ENCODE measurements around the gene AREL1. TPM values are rescaled to one million over a fixed set of nuclear protein-coding genes. Genes with fewer than 3 reads are reported as not detected.

AREL1 gene
- total RNA-seq, 1 experiment from 2014 or later = 45.9 TPM

DNA sequence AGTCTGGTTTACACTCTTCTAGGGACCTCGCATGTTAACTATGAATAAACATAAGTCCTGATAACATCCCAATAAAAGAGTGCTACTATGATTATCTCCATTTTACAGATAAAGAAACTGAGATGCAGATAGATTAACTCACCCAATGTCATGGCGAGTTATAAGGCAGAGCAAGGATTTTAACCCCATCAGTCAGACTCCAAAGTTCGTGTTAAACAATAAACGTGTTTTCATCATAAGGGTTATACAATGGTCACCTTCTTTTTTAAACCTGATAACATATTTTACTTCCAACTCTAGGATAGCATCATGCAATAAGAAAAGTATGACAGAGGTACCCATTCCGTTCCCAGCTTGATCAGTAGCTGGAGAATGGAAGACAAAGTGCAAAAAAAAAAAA, 1.2 kb downstream of the AREL1 start (continued):
- TF ChIP-seq ELF1 (IDR thresholded peaks at IDR 0.05; ENCODE audit: borderline replicate concordance, low read depth) (no peak), JUND (IDR thresholded peaks at IDR 0.05) (no peak)

DNA sequence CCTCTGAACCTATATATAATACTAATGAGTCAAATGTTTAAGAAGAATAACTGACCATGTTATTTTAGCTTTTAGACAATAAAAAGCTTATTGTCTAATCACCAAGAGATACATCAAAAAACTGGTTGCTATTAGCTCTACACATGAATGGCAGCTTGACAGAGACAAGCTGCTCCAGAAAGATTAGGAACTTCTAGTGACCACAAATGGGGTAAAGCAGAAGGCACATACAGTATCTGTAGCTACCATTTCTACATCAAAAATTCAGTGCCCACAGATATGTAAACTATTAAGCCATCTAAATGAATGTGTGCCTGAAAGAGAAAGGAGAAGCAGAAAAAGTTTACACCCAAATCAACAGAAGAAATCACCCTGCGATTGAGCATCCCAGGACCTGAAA, 2.4 kb downstream of the AREL1 start:
- ATAC-seq (no peak), DNase-seq (ENCODE audit: low read depth, low spot score) (no peak)
- H2AFZ ChIP-seq (ENCODE audit: low read depth, low read length, poor library complexity, severe bottlenecking) = no peak overlapping the region
- intact Hi-C loops (cut with micrococcal nuclease) = loop anchor here (5.0 kb wide), 1 partner anchor 93 kb away; no protein-coding TSS in a partner anchor
- no peaks in the 10 kb centered on the region for H3K9me2 ChIP-seq (ENCODE audit: insufficient read depth)
- peaks cover 88% of the 10 kb centered on the region for H3K79me2 ChIP-seq (ENCODE audit: insufficient read depth, low read length)
- no peak overlapping the region for H3K4me2 ChIP-seq (ENCODE audit: low read length)
- RAD21 ChIA-PET (ENCODE audit: low non-redundant PET in 1 of 2, low total read pairs in 2 of 2, uncharacterized antibody in 2 of 2, unreplicated experiment in 2 of 2) = no interaction called here
- CTCF ChIA-PET = no interaction called here
- no peak overlapping the region for H3K9ac ChIP-seq (ENCODE audit: low read length)
- H3K36me3 ChIP-seq (ENCODE audit: control insufficient read depth in 1 of 2, insufficient read depth in 2 of 2, low read length in 2 of 2) = peaks cover 0 to 6% of the 10 kb centered on the region in 2 experiments; a peak in 2 of 4 replicates
- H3K27ac ChIP-seq (ENCODE audit: low read depth, low read length) = no peak overlapping the region
- H4K20me1 ChIP-seq (ENCODE audit: insufficient read depth) = no peaks in the 10 kb centered on the region
- POLR2A ChIA-PET = no interaction called here
- H3K27me3 ChIP-seq (ENCODE audit: insufficient read depth, low read length) = no peaks in the 10 kb centered on the region
- no peak overlapping the region for H3K4me3 ChIP-seq (replicated peaks in 1 of 2; ENCODE audit: low read depth in 1 of 2, low read length in 2 of 2)
- H3K4me1 ChIP-seq (ENCODE audit: control insufficient read depth in 1 of 2, insufficient read depth in 2 of 2, low read length in 2 of 2) = peaks cover 5 to 14% of the 10 kb centered on the region in 2 experiments; a peak in 3 of 4 replicates
- BruUV-seq (replicated peaks) = no TSS peak
- no peaks in the 10 kb centered on the region for H3K9me3 ChIP-seq (ENCODE audit: control insufficient read depth in 1 of 2, insufficient read depth in 1 of 2, low read depth in 1 of 2, low read length in 2 of 2)
- TF ChIP-seq POLR2A (IDR thresholded peaks at IDR 0.05; ENCODE audit: borderline replicate concordance, extremely low read depth, insufficient read depth, insufficient read length) = no peak
- no peak for TF ChIP-seq EGR1 (IDR thresholded peaks at IDR 0.05; ENCODE audit: low read depth)
- no peak for TF ChIP-seq ELF1 (IDR thresholded peaks at IDR 0.05; ENCODE audit: borderline replicate concordance, low read depth)
- TF ChIP-seq, protein P1, sequence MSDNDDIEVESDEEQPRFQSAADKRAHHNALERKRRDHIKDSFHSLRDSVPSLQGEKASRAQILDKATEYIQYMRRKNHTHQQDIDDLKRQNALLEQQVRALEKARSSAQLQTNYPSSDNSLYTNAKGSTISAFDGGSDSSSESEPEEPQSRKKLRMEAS (IDR thresholded peaks at IDR 0.05) = no peak
- no peak for TF ChIP-seq YY1 (IDR thresholded peaks at IDR 0.05; ENCODE audit: extremely low read depth, insufficient replicate concordance, low read depth, low read length)
- no peak for TF ChIP-seq TCF7L2 (IDR thresholded peaks at IDR 0.05; ENCODE audit: borderline replicate concordance, extremely low read depth, insufficient read depth, insufficient read length)
- TF ChIP-seq EZH2phosphoT487 (IDR thresholded peaks at IDR 0.05; ENCODE audit: borderline replicate concordance) = no peak
- TF ChIP-seq SIN3A (IDR thresholded peaks at IDR 0.05; ENCODE audit: low read depth) = no peak
- TF ChIP-seq, protein P2, sequence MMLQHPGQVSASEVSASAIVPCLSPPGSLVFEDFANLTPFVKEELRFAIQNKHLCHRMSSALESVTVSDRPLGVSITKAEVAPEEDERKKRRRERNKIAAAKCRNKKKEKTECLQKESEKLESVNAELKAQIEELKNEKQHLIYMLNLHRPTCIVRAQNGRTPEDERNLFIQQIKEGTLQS (IDR thresholded peaks at IDR 0.05) = no peak
- no peak for TF ChIP-seq CEBPB (IDR thresholded peaks at IDR 0.05; ENCODE audit: low read depth)
- TF ChIP-seq RAD21 (IDR thresholded peaks at IDR 0.05; ENCODE audit: low read depth) = no peak
- TF ChIP-seq, protein P3, sequence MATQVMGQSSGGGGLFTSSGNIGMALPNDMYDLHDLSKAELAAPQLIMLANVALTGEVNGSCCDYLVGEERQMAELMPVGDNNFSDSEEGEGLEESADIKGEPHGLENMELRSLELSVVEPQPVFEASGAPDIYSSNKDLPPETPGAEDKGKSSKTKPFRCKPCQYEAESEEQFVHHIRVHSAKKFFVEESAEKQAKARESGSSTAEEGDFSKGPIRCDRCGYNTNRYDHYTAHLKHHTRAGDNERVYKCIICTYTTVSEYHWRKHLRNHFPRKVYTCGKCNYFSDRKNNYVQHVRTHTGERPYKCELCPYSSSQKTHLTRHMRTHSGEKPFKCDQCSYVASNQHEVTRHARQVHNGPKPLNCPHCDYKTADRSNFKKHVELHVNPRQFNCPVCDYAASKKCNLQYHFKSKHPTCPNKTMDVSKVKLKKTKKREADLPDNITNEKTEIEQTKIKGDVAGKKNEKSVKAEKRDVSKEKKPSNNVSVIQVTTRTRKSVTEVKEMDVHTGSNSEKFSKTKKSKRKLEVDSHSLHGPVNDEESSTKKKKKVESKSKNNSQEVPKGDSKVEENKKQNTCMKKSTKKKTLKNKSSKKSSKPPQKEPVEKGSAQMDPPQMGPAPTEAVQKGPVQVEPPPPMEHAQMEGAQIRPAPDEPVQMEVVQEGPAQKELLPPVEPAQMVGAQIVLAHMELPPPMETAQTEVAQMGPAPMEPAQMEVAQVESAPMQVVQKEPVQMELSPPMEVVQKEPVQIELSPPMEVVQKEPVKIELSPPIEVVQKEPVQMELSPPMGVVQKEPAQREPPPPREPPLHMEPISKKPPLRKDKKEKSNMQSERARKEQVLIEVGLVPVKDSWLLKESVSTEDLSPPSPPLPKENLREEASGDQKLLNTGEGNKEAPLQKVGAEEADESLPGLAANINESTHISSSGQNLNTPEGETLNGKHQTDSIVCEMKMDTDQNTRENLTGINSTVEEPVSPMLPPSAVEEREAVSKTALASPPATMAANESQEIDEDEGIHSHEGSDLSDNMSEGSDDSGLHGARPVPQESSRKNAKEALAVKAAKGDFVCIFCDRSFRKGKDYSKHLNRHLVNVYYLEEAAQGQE (IDR thresholded peaks at IDR 0.05; ENCODE audit: low read depth) = no peak
- TF ChIP-seq, protein P4, sequence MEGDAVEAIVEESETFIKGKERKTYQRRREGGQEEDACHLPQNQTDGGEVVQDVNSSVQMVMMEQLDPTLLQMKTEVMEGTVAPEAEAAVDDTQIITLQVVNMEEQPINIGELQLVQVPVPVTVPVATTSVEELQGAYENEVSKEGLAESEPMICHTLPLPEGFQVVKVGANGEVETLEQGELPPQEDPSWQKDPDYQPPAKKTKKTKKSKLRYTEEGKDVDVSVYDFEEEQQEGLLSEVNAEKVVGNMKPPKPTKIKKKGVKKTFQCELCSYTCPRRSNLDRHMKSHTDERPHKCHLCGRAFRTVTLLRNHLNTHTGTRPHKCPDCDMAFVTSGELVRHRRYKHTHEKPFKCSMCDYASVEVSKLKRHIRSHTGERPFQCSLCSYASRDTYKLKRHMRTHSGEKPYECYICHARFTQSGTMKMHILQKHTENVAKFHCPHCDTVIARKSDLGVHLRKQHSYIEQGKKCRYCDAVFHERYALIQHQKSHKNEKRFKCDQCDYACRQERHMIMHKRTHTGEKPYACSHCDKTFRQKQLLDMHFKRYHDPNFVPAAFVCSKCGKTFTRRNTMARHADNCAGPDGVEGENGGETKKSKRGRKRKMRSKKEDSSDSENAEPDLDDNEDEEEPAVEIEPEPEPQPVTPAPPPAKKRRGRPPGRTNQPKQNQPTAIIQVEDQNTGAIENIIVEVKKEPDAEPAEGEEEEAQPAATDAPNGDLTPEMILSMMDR (IDR thresholded peaks at IDR 0.05 in 2 of 3, conservative IDR thresholded peaks at IDR 0.05 in 1 of 3; ENCODE audit: borderline replicate concordance in 1 of 3, insufficient read depth in 1 of 3, low read depth in 2 of 3, low read length in 2 of 3) = no peak
- TF ChIP-seq FOSL1 (IDR thresholded peaks at IDR 0.05; ENCODE audit: low read depth) = no peak
- TF ChIP-seq EZH2 (IDR thresholded peaks at IDR 0.05) = no peak
- no peak for TF ChIP-seq ZBTB33 (IDR thresholded peaks at IDR 0.05; ENCODE audit: extremely low read depth, insufficient replicate concordance, low read length)
- no peak for TF ChIP-seq POLR2AphosphoS5 (IDR thresholded peaks at IDR 0.05; ENCODE audit: low read depth, low read length)
- TF ChIP-seq SP1 (IDR thresholded peaks at IDR 0.05; ENCODE audit: low read depth) = no peak
